Tibial nerve (tissue), 3 donors: ENCODE measurements around the gene MICAL2.

Experiments used
- EP300 ChIP-seq, 2 donors: sonication (generic); formaldehyde crosslinking; IDR thresholded peaks; one replicate each; pipeline ENCODE4 v1.6.1; 2017; ENCODE audit warnings: antibody characterized with exemption in 2 of 2, mild to moderate bottlenecking in 1 of 2
- POLR2A ChIP-seq, 2 donors: fragments of 450-650 bp; IDR thresholded peaks; one replicate each; pipeline ENCODE4 v1.6.1; 2017; ENCODE audit warnings: antibody characterized with exemption in 2 of 2, mild to moderate bottlenecking in 2 of 2, moderate library complexity in 2 of 2

- no peak for TF ChIP-seq EP300 (IDR thresholded peaks at IDR 0.05)
- no peak for TF ChIP-seq POLR2A (IDR thresholded peaks at IDR 0.05)
Observed at GRCh38 chr11:12092714-12093113, 17.7 kb upstream of the MICAL2 start.
